Measurements from ENCODE around the gene MAP3K8.

GRCh38 chr10:30495687-30496086, 61.7 kb downstream of the MAP3K8 start:
- TF ChIP-seq CTCF (IDR thresholded peaks at IDR 0.05 in 4 of 5, conservative IDR thresholded peaks at IDR 0.05 in 1 of 5) (no peak), POLR2A (IDR thresholded peaks at IDR 0.05) (no peak)

Measured in gastrocnemius medialis (tissue), 4 donors.